RPMI8226 (cell line): ENCODE measurements around the gene NKD1.

Experiments
- DNase-seq: peaks from one replicate; pipeline ENCODE4 v3.0.0-alpha.2; 2015

Gene NKD1

GRCh38 chr16:50616386-50616785 is 68.2 kb downstream of the NKD1 start:
- no peak for DNase-seq

DNA sequence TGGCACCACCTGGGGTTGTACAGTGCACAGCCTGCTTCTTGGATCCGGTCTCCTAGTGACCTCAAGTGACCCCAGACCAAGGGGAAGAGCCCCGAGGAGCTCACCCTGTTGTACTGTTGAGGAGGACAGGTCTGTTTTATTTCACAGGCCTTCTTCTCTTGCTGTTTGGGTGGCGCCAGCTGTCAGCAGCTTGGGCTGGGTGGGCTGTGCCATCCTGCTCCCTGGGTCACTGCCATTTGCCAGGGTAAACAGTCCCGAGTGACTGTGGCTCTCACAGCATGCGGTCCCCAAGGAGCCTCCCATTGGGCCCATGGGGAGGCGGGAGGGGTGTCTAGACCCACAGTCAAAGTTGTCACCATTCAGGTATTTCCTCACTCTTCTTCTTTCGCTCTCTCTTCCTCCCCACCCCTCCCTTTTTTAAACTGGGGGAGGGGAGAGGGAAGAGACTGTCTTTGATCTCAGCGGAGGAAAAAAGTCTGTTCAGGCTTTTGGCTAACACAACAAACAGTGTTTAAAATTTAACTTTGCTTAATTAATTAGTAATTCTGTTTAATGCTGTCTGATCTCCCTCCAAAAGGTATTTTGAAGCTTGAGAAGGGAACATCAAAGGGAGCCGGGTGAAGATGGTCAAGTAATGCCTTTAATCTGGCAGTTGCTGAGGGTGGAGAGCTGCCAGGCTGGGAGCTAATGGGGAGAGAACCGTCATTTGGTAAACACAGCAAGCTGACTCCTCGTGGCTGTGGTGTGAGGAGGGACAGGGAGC is 68.9 kb downstream of the NKD1 start:
- DNase-seq, result no peak

- no peak for DNase-seq
Measured at GRCh38 chr16:50617646-50618184, 69.5 kb downstream of the NKD1 start.

DNA sequence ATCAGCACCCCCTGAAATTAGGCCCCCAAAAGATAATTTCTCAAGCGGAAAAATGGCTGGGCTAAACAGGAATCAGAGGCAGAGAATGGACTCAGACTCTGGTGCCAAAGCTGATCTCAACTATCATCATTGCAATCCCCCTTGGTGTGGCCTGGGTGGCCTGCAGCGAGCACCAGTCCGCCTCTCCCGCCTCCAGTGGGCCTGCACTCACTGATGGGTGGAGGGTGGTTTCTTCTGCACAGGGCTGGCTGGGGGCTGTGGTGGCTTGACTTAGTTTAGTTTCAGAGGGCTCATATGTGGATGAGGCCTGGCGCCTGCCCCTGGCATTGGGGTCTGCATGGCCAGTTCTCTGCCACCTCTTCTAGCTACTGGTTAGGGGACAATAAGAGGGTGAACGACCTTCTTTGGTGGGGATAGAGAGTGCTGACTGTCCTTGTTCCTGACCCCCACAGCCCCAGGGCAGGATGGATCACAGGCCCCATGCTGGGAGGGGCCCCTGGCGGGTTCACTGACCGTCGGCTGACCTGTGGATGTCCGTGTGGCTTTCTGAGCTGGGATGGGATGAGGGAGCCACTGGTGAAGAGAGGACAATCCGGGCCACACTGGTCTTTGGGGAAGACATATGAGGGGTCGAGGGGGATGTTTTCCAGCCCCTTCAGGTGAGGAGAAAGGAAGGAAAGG is 70.2 kb downstream of the NKD1 start:
- DNase-seq, result no peak

GRCh38 chr16:50619702-50620491 is 71.7 kb downstream of the NKD1 start:
- DNase-seq, result no peak

GRCh38 chr16:50620646-50621451 is 72.7 kb downstream of the NKD1 start:
- DNase-seq, result no peak

- DNase-seq, result no peak
Measured at GRCh38 chr16:50621452-50621792, 73.2 kb downstream of the NKD1 start.

GRCh38 chr16:50622029-50622428 is 73.8 kb downstream of the NKD1 start:
- DNase-seq, result no peak

GRCh38 chr16:50622643-50623369 is 74.6 kb downstream of the NKD1 start:
- DNase-seq, result no peak

DNA sequence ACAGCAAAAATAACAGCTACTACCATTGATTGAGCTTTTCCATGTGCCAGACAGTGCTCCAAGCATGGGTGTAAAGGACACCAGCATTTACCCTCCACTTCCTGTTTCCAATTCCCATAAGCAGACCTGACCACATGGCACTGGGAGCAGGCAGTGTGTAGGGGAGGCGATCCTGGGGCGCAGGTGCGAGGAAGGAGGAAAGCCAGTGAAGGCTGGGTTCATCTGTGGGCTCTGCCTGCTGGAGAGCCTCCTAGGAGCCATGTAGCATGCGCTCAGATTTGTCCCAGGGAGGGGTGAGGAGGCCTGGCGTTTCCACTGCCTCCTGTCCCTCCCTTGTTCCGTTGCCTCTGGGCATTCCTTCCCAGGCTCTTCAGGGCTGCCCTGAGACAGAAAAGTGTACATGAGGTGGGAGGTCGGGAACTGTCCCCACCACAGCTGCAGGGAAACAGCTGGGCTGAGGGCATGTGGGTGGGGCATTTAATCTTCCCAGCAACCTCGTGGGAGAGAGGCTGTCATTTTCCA is 76.3 kb downstream of the NKD1 start:
- DNase-seq, result no peak

DNA sequence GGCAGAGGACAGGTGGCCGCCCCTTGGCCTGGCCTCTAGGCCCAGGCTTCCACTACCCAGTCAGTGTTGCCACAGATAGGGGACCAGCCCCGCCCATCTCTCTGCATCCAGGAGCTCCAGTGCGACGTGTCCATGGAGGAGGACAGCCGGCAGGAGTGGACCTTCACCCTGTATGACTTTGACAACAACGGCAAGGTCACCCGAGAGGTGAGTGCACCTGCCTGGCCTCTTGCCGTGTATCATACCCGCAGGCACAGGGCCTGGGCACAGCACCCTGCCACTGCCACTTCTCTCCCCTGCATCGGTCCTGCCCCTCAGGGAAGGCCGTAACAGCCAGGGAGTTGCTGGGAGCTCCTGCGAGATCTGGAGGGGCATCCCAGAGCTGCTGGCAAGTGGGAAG is 77.2 kb downstream of the NKD1 start:
- no peak for DNase-seq

GRCh38 chr16:50626868-50627267 is 78.7 kb downstream of the NKD1 start:
- peak; percentile 49 for DNase-seq

- DNase-seq, result peak; percentile 72
Measured at GRCh38 chr16:50627419-50627818, 79.2 kb downstream of the NKD1 start.

- DNase-seq, result no peak
Measured at GRCh38 chr16:50628156-50628802, 80.1 kb downstream of the NKD1 start.

- DNase-seq, result no peak
Measured at GRCh38 chr16:50629334-50629733, 81.1 kb downstream of the NKD1 start.

DNA sequence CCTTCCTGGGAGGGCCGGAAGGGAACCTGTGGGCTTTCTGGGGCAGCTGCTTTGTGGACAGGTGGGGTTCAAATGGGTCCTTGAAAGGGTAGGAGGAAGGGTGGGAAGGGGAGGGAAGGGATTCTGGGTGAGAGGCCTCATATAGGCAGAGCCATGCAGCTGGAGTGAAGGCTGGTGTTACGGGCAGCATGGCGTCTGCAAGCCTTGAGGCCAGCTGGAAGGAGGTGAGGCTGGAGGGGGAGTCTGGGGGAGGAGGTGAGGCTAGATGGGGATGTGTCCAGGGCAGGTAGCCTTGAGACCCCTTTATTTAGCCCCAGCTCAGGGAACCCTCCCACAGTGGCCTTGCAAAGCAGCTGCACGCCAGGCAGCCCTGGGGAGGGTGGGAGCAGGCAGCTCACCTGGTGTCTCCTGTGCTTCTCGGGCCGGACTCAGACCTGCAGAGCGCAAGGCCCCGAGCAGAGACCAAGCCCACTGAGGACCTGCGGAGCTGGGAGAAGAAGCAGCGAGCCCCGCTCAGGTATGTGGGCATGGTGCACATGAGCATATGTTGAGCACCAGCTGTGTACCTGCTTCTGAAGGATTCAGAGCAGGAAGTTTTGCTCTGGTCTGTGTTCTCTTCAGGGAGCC is 82.3 kb downstream of the NKD1 start:
- no peak for DNase-seq

- DNase-seq, result no peak
Measured at GRCh38 chr16:50631249-50631984, 83.2 kb downstream of the NKD1 start.

DNA sequence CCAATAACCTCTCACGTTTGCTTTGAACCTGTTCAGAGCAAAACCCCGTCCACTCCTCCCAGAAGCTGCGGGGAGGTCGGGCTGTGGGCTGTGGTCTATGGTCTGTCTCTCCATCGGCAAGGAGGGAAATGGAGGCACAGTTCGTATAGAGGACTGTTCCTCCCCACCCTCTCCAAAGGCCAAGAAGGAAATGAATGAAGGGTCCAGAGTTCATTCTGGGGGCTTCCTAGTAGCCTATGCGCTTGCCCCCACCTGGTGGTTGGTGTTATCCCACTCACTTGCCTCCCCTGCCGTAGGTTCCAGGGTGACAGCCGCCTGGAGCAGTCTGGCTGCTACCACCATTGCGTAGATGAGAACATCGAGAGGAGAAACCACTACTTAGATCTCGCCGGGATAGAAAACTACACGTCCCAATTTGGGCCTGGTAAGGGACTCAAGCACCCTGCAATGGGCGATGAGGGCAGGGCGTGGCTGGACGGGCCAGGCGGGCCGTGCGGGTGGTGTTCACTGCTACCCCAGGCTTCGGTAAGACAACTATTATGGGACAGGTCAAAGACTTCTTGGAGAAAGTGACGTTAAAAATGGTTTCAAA is 83.9 kb downstream of the NKD1 start:
- no peak for DNase-seq
